ENCODE data around the gene D2HGDH.
"Not testable (repeated sequence)": the region's sequence is repeated elsewhere in the genome, so short reads cannot be mapped to it uniquely, and the experiment has no call there.

The D2HGDH gene

GRCh38 chr2:241777686-241778627 lies 43.5 kb downstream of the D2HGDH start:
- no peak for TF ChIP-seq CTCF (IDR thresholded peaks at IDR 0.05; ENCODE audit: insufficient read depth, missing control alignments)
- no peak for DNase-seq (ENCODE audit: insufficient read length, low spot score)
- no peak for FAIRE-seq

DNA sequence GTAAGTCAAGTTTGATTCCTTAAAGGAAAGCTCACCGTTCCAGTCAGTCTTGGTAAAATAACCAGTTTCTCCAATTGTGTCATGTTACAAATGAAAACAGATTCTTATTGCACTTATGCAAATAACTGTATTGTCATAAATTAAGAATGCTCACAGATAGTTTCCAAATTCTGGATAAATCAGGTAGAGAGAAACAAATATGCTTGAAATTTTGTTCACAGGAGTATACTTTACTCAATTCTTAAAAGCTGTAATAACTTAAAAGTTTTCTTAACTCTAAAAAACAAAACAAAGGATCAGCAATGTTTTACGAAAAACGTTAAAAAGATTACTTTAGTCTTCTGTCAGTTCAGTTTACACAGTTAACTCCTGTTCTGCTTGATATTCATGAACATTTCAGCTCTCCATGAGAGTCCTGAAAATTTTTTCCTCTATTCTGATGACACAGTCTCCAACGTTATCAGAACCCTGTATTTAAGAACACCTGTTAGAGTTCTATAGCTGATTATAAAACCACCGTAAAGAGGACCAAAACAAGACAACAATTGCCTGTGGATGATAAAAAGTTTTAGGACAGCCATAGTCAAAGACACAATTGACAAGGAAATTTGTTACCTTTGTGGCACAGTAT lies 46.6 kb downstream of the D2HGDH start:
- no peak for TF ChIP-seq CTCF (IDR thresholded peaks at IDR 0.05; ENCODE audit: insufficient read depth, missing control alignments)
- no peak for FAIRE-seq
- no peak for DNase-seq (ENCODE audit: insufficient read length, low spot score)

DNA sequence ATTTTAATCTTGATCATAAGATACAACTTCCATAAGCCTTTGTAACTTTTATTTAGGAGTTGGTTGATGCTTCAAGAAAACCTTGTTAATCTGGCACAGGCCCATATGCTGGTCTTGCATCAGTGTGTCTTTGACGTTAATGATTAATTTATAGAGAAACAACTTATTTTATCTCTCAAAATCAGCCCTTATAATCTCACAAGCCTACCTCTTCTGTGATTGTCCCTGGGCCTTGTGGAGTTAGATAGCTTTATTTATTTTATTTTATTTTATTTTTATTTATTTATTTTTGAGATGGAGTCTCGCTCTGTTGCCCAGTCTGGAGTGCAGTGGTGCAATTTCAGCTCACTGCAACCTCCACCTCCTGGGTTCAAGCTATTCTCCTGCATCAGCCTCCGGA lies 47.6 kb downstream of the D2HGDH start:
- not testable (repeated sequence) for FAIRE-seq; DNase-seq (ENCODE audit: insufficient read length, low spot score)

GRCh38 chr2:241788135-241788534 lies 53.7 kb downstream of the D2HGDH start:
- FAIRE-seq (no peak), DNase-seq (ENCODE audit: insufficient read length, low spot score) (no peak)

DNA sequence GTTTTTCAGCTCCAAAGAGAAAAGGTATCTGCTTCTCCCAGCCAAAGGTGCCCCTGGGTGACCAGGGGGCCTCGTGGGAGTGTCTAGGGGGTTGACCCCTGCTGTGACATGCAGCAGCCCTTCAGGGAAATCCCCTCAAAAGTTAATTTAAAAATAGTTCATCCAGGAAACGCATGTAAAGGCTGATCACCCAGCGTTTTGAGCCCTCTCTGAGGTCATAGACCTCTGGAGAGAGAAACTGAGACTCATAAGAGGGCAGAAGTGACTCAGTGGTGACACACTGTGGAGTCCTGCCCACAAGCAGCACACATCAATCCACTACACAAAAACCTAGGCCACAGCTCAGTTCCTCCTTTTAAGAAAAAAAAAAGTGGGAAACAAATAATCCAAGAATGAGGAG lies 54.1 kb downstream of the D2HGDH start:
- DNase-seq (ENCODE audit: insufficient read length, low spot score) (no peak), FAIRE-seq (no peak)

More at GRCh38 chr2:241788135-241788534, 53.7 kb downstream of the D2HGDH start:
- no peak for TF ChIP-seq CTCF (IDR thresholded peaks at IDR 0.05; ENCODE audit: insufficient read depth, missing control alignments)

GRCh38 chr2:241791385-241791784 lies 57.0 kb downstream of the D2HGDH start:
- FAIRE-seq; DNase-seq (ENCODE audit: insufficient read length, low spot score): not testable (repeated sequence)

More for the DNA sequence above, 54.1 kb downstream of the D2HGDH start:
- TF ChIP-seq CTCF (IDR thresholded peaks at IDR 0.05; ENCODE audit: insufficient read depth, missing control alignments) = no peak

DNA sequence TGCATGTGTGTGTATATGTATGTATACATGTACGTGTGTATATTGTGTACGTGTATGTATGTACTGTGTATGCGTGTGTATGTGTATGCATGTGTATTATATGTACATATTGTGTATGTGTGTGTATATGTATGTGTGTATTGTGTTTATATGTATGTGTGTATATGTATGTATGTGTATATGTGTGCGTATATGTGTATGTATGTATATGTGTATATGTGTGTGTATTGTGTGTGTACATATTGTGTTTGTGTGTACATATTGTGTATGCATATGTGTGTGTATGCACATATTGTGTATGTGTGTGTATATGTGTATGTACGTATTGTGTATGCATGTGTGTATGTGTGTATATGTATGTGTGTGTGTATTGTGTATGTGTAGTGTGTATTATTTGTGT lies 59.0 kb downstream of the D2HGDH start:
- TF ChIP-seq CTCF (IDR thresholded peaks at IDR 0.05; ENCODE audit: insufficient read depth, missing control alignments) = no peak
- FAIRE-seq = peak; percentile 77
- no peak for DNase-seq (ENCODE audit: insufficient read length, low spot score)

GRCh38 chr2:241794250-241794823 lies 59.9 kb downstream of the D2HGDH start:
- FAIRE-seq = no peak
- no peak for DNase-seq (ENCODE audit: insufficient read length, low spot score)

More at GRCh38 chr2:241794250-241794823, 59.9 kb downstream of the D2HGDH start:
- no peak for TF ChIP-seq CTCF (IDR thresholded peaks at IDR 0.05; ENCODE audit: insufficient read depth, missing control alignments)

Data from D721Med (cell line).